Measurements from ENCODE around the gene LRRC7. TPM values are rescaled to one million over a fixed set of nuclear protein-coding genes. Genes with fewer than 3 reads are reported as not detected.

LRRC7 gene
- polyA plus RNA-seq, 1 donor from 2014 or later, result 141 TPM

- no peak overlapping the region for H2AFZ ChIP-seq (ENCODE audit: low read depth, low read length)
- H3F3A ChIP-seq (ENCODE audit: insufficient read depth, low read length, poor library complexity, severe bottlenecking), result no peaks in the 10 kb centered on the region
- H3K4me2 ChIP-seq (ENCODE audit: low read length), result no peak overlapping the region
- H4K20me1 ChIP-seq (ENCODE audit: insufficient read depth), result no peaks in the 10 kb centered on the region
- no peaks in the 10 kb centered on the region for H3K27me3 ChIP-seq (ENCODE audit: insufficient read depth, low read depth, low read length)
- H3K9me3 ChIP-seq (ENCODE audit: low read length), result no peaks in the 10 kb centered on the region
- H3K4me3 ChIP-seq (ENCODE audit: low read length), result no peak overlapping the region
- TF ChIP-seq RAD21 (conservative IDR thresholded peaks at IDR 0.05) (no peak), MXI1 (conservative IDR thresholded peaks at IDR 0.05; ENCODE audit: poor library complexity, severe bottlenecking) (no peak), POLR2AphosphoS5 (IDR thresholded peaks at IDR 0.05) (no peak), EZH2 (IDR thresholded peaks at IDR 0.05; ENCODE audit: borderline replicate concordance, insufficient read depth, low read length, poor library complexity, severe bottlenecking) (no peak), EP300 (conservative IDR thresholded peaks at IDR 0.05; ENCODE audit: poor library complexity, severe bottlenecking) (no peak), SMC3 (conservative IDR thresholded peaks at IDR 0.05; ENCODE audit: poor library complexity) (no peak), REST (IDR thresholded peaks at IDR 0.05; ENCODE audit: borderline replicate concordance) (no peak), TAF1 (IDR thresholded peaks at IDR 0.05; ENCODE audit: low read depth) (no peak)
- TF ChIP-seq, protein P1, sequence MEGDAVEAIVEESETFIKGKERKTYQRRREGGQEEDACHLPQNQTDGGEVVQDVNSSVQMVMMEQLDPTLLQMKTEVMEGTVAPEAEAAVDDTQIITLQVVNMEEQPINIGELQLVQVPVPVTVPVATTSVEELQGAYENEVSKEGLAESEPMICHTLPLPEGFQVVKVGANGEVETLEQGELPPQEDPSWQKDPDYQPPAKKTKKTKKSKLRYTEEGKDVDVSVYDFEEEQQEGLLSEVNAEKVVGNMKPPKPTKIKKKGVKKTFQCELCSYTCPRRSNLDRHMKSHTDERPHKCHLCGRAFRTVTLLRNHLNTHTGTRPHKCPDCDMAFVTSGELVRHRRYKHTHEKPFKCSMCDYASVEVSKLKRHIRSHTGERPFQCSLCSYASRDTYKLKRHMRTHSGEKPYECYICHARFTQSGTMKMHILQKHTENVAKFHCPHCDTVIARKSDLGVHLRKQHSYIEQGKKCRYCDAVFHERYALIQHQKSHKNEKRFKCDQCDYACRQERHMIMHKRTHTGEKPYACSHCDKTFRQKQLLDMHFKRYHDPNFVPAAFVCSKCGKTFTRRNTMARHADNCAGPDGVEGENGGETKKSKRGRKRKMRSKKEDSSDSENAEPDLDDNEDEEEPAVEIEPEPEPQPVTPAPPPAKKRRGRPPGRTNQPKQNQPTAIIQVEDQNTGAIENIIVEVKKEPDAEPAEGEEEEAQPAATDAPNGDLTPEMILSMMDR (IDR thresholded peaks at IDR 0.05; ENCODE audit: poor library complexity, severe bottlenecking), result no peak
- no peak overlapping the region for H3K9ac ChIP-seq (ENCODE audit: low read length)
- no peaks in the 10 kb centered on the region for H3K9me2 ChIP-seq (ENCODE audit: insufficient read depth, low read length)
- H3K36me3 ChIP-seq (ENCODE audit: insufficient read depth, low read length), result no peaks in the 10 kb centered on the region
- no peaks in the 10 kb centered on the region for H3K79me2 ChIP-seq (replicated peaks; ENCODE audit: insufficient read depth, low read length)
- H3K27ac ChIP-seq (ENCODE audit: low read length), result no peak overlapping the region
These were observed 470.3 kb downstream of the LRRC7 start for GRCh38 chr1:70038025-70038424.

- H3F3A ChIP-seq (ENCODE audit: insufficient read depth, low read length, poor library complexity, severe bottlenecking), result no peaks in the 10 kb centered on the region
- no peaks in the 10 kb centered on the region for H3K36me3 ChIP-seq (ENCODE audit: insufficient read depth, low read length)
- TF ChIP-seq POLR2AphosphoS5 (IDR thresholded peaks at IDR 0.05) (no peak), SMC3 (conservative IDR thresholded peaks at IDR 0.05; ENCODE audit: poor library complexity) (no peak)
- H3K4me2 ChIP-seq (ENCODE audit: low read length), result no peak overlapping the region
- no peak overlapping the region for H3K9ac ChIP-seq (ENCODE audit: low read length)
- H2AFZ ChIP-seq (ENCODE audit: low read depth, low read length), result no peak overlapping the region
- H3K27ac ChIP-seq (ENCODE audit: low read length), result no peak overlapping the region
- H3K9me3 ChIP-seq (ENCODE audit: low read length), result no peaks in the 10 kb centered on the region
- H3K4me3 ChIP-seq (ENCODE audit: low read length), result no peak overlapping the region
- no peaks in the 10 kb centered on the region for H3K9me2 ChIP-seq (ENCODE audit: insufficient read depth, low read length)
- no peaks in the 10 kb centered on the region for H3K79me2 ChIP-seq (replicated peaks; ENCODE audit: insufficient read depth, low read length)
- H4K20me1 ChIP-seq (ENCODE audit: insufficient read depth), result no peaks in the 10 kb centered on the region
- no peaks in the 10 kb centered on the region for H3K27me3 ChIP-seq (ENCODE audit: insufficient read depth, low read depth, low read length)
These were observed 471.8 kb downstream of the LRRC7 start for GRCh38 chr1:70039485-70039884.

Measured in neural cell (in vitro differentiated cells).